NB4 (cell line): Measurements from ENCODE around the gene PLCD1.

ENCODE experiments used
- CTCF ChIP-seq: IDR thresholded peaks from one replicate; pipeline ENCODE4 v1.5.1; 2012; ENCODE audit warnings: low read depth, low read length
- MYC ChIP-seq: IDR thresholded peaks from 2 replicates; pipeline ENCODE4 v1.6.1; 2011; ENCODE audit warnings: low read depth, low read length

GRCh38 chr3:37993820-37994638 lies 35.4 kb downstream of the PLCD1 start:
- TF ChIP-seq CTCF (no peak), MYC (peak; percentile 97)
